H9 (cell line): ENCODE measurements around the gene P4HA2. TPM values are rescaled to one million over a fixed set of nuclear protein-coding genes. Genes with fewer than 3 reads are reported as not detected.

Experiments used
- DNase-seq: peaks from one replicate; pipeline ENCODE4 v3.0.0-alpha.2; 2017
- H2AFZ ChIP-seq: one replicate; pipeline ENCODE4 v1.6.1; 2013; ENCODE audit warnings: mild to moderate bottlenecking, low read length, control low read depth, moderate library complexity
- H2AK5ac ChIP-seq: 2 replicates; pipeline ENCODE4 v1.6.1; 2013; ENCODE audit warnings: low read length, control low read depth, mixed read lengths; ENCODE audit not compliant: insufficient read length
- H2BK120ac ChIP-seq: one replicate; pipeline ENCODE4 v1.6.1; 2013; ENCODE audit warnings: low read depth, mild to moderate bottlenecking, low read length, control low read depth, inconsistent platforms; ENCODE audit not compliant: poor library complexity, severe bottlenecking
- H2BK12ac ChIP-seq: 2 replicates; pipeline ENCODE4 v1.6.1; 2013; ENCODE audit warnings: low read length, control low read depth, mixed read lengths, low read depth; ENCODE audit not compliant: insufficient read length
- H2BK15ac ChIP-seq: 2 replicates; pipeline ENCODE4 v1.6.1; 2013; ENCODE audit warnings: low read depth, low read length, control low read depth
- H2BK20ac ChIP-seq: one replicate; pipeline ENCODE4 v1.6.1; 2013; ENCODE audit warnings: low read depth, mild to moderate bottlenecking, low read length, control low read depth, inconsistent platforms; ENCODE audit not compliant: poor library complexity, severe bottlenecking
- H2BK5ac ChIP-seq: 2 replicates; pipeline ENCODE4 v1.6.1; 2013; ENCODE audit warnings: low read length, control low read depth, mixed read lengths; ENCODE audit not compliant: insufficient read length
- H3K14ac ChIP-seq: 2 replicates; pipeline ENCODE4 v1.6.1; 2013; ENCODE audit warnings: low read length, control low read depth; ENCODE audit not compliant: insufficient read depth
- H3K18ac ChIP-seq: 2 replicates; pipeline ENCODE4 v1.6.1; 2013; ENCODE audit warnings: low read depth, mild to moderate bottlenecking, mixed read lengths, low read length, control low read depth; ENCODE audit not compliant: insufficient read length
- H3K23ac ChIP-seq: 2 replicates; pipeline ENCODE4 v1.6.1; 2013; ENCODE audit warnings: low read length, control low read depth, mixed read lengths, low read depth; ENCODE audit not compliant: insufficient read length
- H3K23me2 ChIP-seq: 2 replicates; pipeline ENCODE4 v1.6.1; 2013; ENCODE audit warnings: low read depth, mild to moderate bottlenecking, mixed read lengths, low read length, control low read depth; ENCODE audit not compliant: insufficient read length, poor library complexity, severe bottlenecking
- H3K27ac ChIP-seq: 2 replicates; pipeline ENCODE4 v1.5.1; 2013; ENCODE audit warnings: low read length, control low read depth, mixed read lengths, low read depth; ENCODE audit not compliant: insufficient read length
- H3K27me3 ChIP-seq: 2 replicates; pipeline ENCODE4 v1.6.1; 2013; ENCODE audit warnings: low read length, control low read depth, inconsistent platforms; ENCODE audit not compliant: insufficient read depth
- H3K4ac ChIP-seq: 2 replicates; pipeline ENCODE4 v1.6.1; 2013; ENCODE audit warnings: low read depth, mild to moderate bottlenecking, control low read depth, inconsistent platforms, low read length, moderate library complexity
- H3K4me1 ChIP-seq: 2 replicates; pipeline ENCODE4 v1.6.1; 2013; ENCODE audit warnings: low read length, control low read depth, inconsistent platforms; ENCODE audit not compliant: insufficient read depth
- H3K4me2 ChIP-seq: 2 replicates; pipeline ENCODE4 v1.6.1; 2013; ENCODE audit warnings: low read length, control low read depth, mixed read lengths; ENCODE audit not compliant: insufficient read length, insufficient read depth
- H3K56ac ChIP-seq: 2 replicates; pipeline ENCODE4 v1.6.1; 2013; ENCODE audit warnings: low read depth, mild to moderate bottlenecking, mixed read lengths, low read length, control low read depth; ENCODE audit not compliant: insufficient read length
- H3K79me1 ChIP-seq: 2 replicates; pipeline ENCODE4 v1.6.1; 2013; ENCODE audit warnings: low read depth, mild to moderate bottlenecking, moderate library complexity, low read length, control low read depth, inconsistent platforms; ENCODE audit not compliant: insufficient read depth, poor library complexity, severe bottlenecking
- H3K79me2 ChIP-seq: 2 replicates; pipeline ENCODE4 v1.6.1; 2013; ENCODE audit warnings: low read length, control low read depth, inconsistent platforms; ENCODE audit not compliant: insufficient read depth
- H3K9ac ChIP-seq: 2 replicates; pipeline ENCODE4 v1.6.1; 2013; ENCODE audit warnings: low read length, control low read depth, mixed read lengths; ENCODE audit not compliant: insufficient read length; ENCODE audit errors: extremely low read depth
- H3K9me3 ChIP-seq: one replicate; pipeline ENCODE4 v1.6.1; 2013; ENCODE audit warnings: low read depth, low read length, inconsistent platforms; ENCODE audit not compliant: control insufficient read depth
- H3T11ph ChIP-seq: one replicate; pipeline ENCODE4 v1.6.1; 2013; ENCODE audit warnings: mild to moderate bottlenecking, low read length, control low read depth, inconsistent platforms
- H4K20me1 ChIP-seq: one replicate; pipeline ENCODE4 v1.6.1; 2013; ENCODE audit not compliant: control insufficient read depth, insufficient read length, insufficient read depth
- H4K5ac ChIP-seq: 2 replicates; pipeline ENCODE4 v1.6.1; 2013; ENCODE audit warnings: low read depth, mild to moderate bottlenecking, mixed read lengths, low read length, control low read depth; ENCODE audit not compliant: insufficient read length
- H4K8ac ChIP-seq: replicated peaks from 2 replicates; pipeline ENCODE4 v1.6.1; 2013; ENCODE audit warnings: low read length, control low read depth, mixed read lengths, low read depth; ENCODE audit not compliant: insufficient read length
- H4K91ac ChIP-seq: 2 replicates; pipeline ENCODE4 v1.6.1; 2013; ENCODE audit warnings: low read depth, mild to moderate bottlenecking, moderate library complexity, mixed read lengths, low read length, control low read depth; ENCODE audit not compliant: insufficient read length
- H3K27ac Mint-ChIP-seq, 3 experiments: 2 replicates in 2 of 3; 3 replicates in 1 of 3; pipeline ENCODE4 v1.8.0; 2020 to 2021; ENCODE audit warnings: mixed read lengths in 3 of 3, mild to moderate bottlenecking in 1 of 3, moderate library complexity in 1 of 3
- H3K27me3 Mint-ChIP-seq: 2 replicates; pipeline ENCODE4 v1.8.0; 2021; ENCODE audit warnings: low read depth, mild to moderate bottlenecking, moderate library complexity, mixed read lengths
- H3K36me3 Mint-ChIP-seq, 3 experiments: 2 replicates in 2 of 3; 3 replicates in 1 of 3; pipeline ENCODE4 v1.8.0; 2020 to 2021; ENCODE audit warnings: low read depth in 3 of 3, mixed read lengths in 3 of 3; ENCODE audit not compliant: insufficient read depth in 1 of 3
- H3K4me1 Mint-ChIP-seq, 2 experiments: 2 replicates each; pipeline ENCODE4 v1.8.0; 2020; ENCODE audit warnings: mixed read lengths in 2 of 2
- H3K4me3 Mint-ChIP-seq, 2 experiments: 2 replicates in 1 of 2; 3 replicates in 1 of 2; pipeline ENCODE4 v1.8.0; 2020 to 2021; ENCODE audit warnings: mild to moderate bottlenecking in 2 of 2, mixed read lengths in 2 of 2, moderate library complexity in 1 of 2
- H3K9me3 Mint-ChIP-seq, 2 experiments: 2 replicates in 1 of 2; 3 replicates in 1 of 2; pipeline ENCODE4 v1.8.0; 2020; ENCODE audit warnings: mild to moderate bottlenecking in 2 of 2, mixed read lengths in 2 of 2, moderate library complexity in 1 of 2
- WGBS: extraction: QIAGEN DNeasy Blood & Tissue Kit; methylation state at CpG from one replicate; pipeline ENCODE4 v1.1.7; 2013; ENCODE audit warnings: missing lambda C conversion rate, low lambda C conversion rate, mixed read lengths; ENCODE audit not compliant: insufficient read length; ENCODE audit errors: extremely low coverage; 5-methylcytosine and 5-hydroxymethylcytosine counted together
- total RNA-seq: library from RNA; stranded (reverse); gene quantifications from 2 replicates; pipeline ENCODE4 v1.2.1, GENCODE V29; 2021
- TF ChIP-seq, protein P1 (sequence below): fragments of 200-600 bp; sonication (generic); conservative IDR thresholded peaks from 3 replicates; pipeline ENCODE4 v1.8.0; 2021; ENCODE audit warnings: antibody characterized with exemption, mild to moderate bottlenecking

The P4HA2 gene
- total RNA-seq, 1 experiment from 2014 or later: 15.3 TPM

DNA sequence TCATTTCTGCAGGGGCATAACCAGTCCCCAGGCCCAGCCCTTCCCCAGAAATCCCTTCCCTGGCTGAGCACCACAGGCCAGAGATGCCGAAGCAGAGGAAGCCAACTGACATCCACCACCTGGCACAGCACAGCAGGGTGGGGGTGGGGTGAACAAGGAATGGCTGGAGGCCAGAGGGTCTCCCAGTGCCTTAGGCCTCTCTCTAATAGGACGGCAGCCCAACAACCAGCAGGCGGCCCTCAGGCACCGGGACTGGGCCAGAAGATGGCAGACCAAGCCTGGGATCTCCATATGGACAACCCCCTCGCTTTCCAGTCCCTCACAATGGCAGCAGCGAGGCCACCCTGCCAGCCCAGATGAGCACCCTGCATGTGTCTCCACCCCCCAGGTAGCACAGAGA lies 43.1 kb upstream of the P4HA2 start:
- H3K9me3 Mint-ChIP-seq: no peaks in the 10 kb centered on the region
- TF ChIP-seq, protein P1, sequence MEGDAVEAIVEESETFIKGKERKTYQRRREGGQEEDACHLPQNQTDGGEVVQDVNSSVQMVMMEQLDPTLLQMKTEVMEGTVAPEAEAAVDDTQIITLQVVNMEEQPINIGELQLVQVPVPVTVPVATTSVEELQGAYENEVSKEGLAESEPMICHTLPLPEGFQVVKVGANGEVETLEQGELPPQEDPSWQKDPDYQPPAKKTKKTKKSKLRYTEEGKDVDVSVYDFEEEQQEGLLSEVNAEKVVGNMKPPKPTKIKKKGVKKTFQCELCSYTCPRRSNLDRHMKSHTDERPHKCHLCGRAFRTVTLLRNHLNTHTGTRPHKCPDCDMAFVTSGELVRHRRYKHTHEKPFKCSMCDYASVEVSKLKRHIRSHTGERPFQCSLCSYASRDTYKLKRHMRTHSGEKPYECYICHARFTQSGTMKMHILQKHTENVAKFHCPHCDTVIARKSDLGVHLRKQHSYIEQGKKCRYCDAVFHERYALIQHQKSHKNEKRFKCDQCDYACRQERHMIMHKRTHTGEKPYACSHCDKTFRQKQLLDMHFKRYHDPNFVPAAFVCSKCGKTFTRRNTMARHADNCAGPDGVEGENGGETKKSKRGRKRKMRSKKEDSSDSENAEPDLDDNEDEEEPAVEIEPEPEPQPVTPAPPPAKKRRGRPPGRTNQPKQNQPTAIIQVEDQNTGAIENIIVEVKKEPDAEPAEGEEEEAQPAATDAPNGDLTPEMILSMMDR: no peak

More for the DNA sequence above, 43.1 kb upstream of the P4HA2 start:
- peaks cover 11 to 21% of the 10 kb centered on the region in 2 experiments for H3K4me1 Mint-ChIP-seq
- H4K5ac ChIP-seq: no peak overlapping the region
- peak overlapping the region in 1 of 3 experiments; percentile 84; a peak in 2 of 7 replicates for H3K27ac Mint-ChIP-seq
- H4K91ac ChIP-seq: no peak overlapping the region
- H3K27me3 Mint-ChIP-seq: no peaks in the 10 kb centered on the region
- no peak overlapping the region for H2BK15ac ChIP-seq
- no peak overlapping the region for H2AK5ac ChIP-seq
- no peak overlapping the region for H2BK12ac ChIP-seq
- no peaks in the 10 kb centered on the region for H3K79me2 ChIP-seq
- no peak overlapping the region for H3K4ac ChIP-seq
- no CpG with 5 or more reads among the region's 6 CpGs for WGBS
- no peak overlapping the region for H2BK5ac ChIP-seq
- H3K36me3 Mint-ChIP-seq: peaks cover 0 to 3% (median 1%) of the 10 kb centered on the region in 3 experiments; a peak in 1 of 7 replicates
- no peak overlapping the region for H3K4me2 ChIP-seq
- no peak overlapping the region for H3T11ph ChIP-seq
- H2AFZ ChIP-seq: no peak overlapping the region
- no peak overlapping the region for H3K9ac ChIP-seq
- no peak overlapping the region for H3K27ac ChIP-seq
- no peak overlapping the region for H4K8ac ChIP-seq
- no peak overlapping the region for H3K23ac ChIP-seq
- DNase-seq: peak; percentile 30
- no peaks in the 10 kb centered on the region for H3K27me3 ChIP-seq
- H3K18ac ChIP-seq: no peak overlapping the region
- H3K79me1 ChIP-seq: no peaks in the 10 kb centered on the region
- no peak overlapping the region for H3K56ac ChIP-seq
- no peaks in the 10 kb centered on the region for H3K9me3 ChIP-seq
- H3K4me3 Mint-ChIP-seq: no peak overlapping the region; a peak in 1 of 5 replicates
- H3K23me2 ChIP-seq: peaks cover 2% of the 10 kb centered on the region
- no peak overlapping the region for H2BK120ac ChIP-seq
- H4K20me1 ChIP-seq: no peaks in the 10 kb centered on the region
- H3K4me1 ChIP-seq: no peaks in the 10 kb centered on the region
- no peak overlapping the region for H3K14ac ChIP-seq
- no peak overlapping the region for H2BK20ac ChIP-seq
